Choroid plexus epithelial cell (primary cell): Measurements from ENCODE around the gene VSNL1.

Source experiments
- DNase-seq: peaks from one replicate; pipeline ENCODE4 v3.0.0-alpha.2; 2010; ENCODE audit warnings: low read depth
- H3K4me3 ChIP-seq: 2 replicates; pipeline ENCODE4 v1.5.1; 2011; ENCODE audit warnings: low read depth, mild to moderate bottlenecking, control low read depth, low read length, moderate library complexity
- TF ChIP-seq, protein P1 (sequence below): conservative IDR thresholded peaks from 2 replicates; pipeline ENCODE4 v1.5.1; 2011; ENCODE audit warnings: low read depth, mild to moderate bottlenecking, control low read depth, inconsistent platforms, low read length, moderate library complexity

VSNL1 gene

DNA sequence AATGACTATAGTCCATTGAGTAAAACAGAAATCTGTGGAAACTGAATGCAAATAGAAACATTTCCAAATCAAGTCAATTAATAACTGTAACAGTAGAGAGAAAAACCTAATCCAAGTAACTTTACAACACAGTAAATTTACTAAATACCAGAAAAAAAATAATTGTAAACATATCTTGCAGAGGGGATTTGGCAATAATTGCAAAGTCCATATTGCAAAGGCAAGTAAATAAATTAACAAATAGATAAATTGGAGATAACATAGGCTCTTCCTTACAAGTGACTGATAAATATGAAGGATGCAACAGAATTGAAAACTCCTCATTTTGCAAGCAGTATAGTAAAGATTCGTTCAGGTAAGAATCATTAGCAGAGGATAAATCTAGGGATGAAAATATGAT, 148.1 kb downstream of the VSNL1 start:
- TF ChIP-seq, protein P1, sequence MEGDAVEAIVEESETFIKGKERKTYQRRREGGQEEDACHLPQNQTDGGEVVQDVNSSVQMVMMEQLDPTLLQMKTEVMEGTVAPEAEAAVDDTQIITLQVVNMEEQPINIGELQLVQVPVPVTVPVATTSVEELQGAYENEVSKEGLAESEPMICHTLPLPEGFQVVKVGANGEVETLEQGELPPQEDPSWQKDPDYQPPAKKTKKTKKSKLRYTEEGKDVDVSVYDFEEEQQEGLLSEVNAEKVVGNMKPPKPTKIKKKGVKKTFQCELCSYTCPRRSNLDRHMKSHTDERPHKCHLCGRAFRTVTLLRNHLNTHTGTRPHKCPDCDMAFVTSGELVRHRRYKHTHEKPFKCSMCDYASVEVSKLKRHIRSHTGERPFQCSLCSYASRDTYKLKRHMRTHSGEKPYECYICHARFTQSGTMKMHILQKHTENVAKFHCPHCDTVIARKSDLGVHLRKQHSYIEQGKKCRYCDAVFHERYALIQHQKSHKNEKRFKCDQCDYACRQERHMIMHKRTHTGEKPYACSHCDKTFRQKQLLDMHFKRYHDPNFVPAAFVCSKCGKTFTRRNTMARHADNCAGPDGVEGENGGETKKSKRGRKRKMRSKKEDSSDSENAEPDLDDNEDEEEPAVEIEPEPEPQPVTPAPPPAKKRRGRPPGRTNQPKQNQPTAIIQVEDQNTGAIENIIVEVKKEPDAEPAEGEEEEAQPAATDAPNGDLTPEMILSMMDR: no peak

DNA sequence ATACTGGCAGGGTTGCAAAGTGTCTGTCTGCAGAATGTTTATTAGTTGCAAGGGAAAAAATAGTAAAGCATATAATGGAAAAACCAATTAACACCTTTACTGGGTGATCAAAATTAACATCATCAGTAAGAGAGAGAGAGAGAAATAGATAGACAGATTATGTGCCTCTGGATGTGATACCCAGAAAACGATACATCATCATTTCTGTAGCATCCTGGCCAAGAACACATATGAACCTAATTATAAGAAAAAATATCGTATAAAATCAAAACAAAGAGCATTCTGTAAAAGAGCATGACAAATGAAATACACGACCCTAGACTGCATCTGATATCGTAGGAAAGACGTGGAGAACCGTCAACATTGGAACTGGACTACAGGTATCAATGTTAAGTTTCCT, 148.5 kb downstream of the VSNL1 start:
- H3K4me3 ChIP-seq: no peak overlapping the region
- no peak for DNase-seq
- TF ChIP-seq, protein P1: no peak

More for the DNA sequence above, 148.1 kb downstream of the VSNL1 start:
- no peak overlapping the region for H3K4me3 ChIP-seq
- DNase-seq: no peak

- TF ChIP-seq, protein P1: no peak
- no peak for DNase-seq
These were observed 150.3 kb downstream of the VSNL1 start for GRCh38 chr2:17690776-17691175.

More at GRCh38 chr2:17690776-17691175, 150.3 kb downstream of the VSNL1 start:
- H3K4me3 ChIP-seq: no peak overlapping the region
